Natural killer cell (primary cell): ENCODE data around the gene ARL14EPL. TPM values are rescaled to one million over a fixed set of nuclear protein-coding genes. Genes with fewer than 3 reads are reported as not detected.

Experiments
- ATAC-seq, 3 donors: fragments of 150-1000 bp in 2 of 3; fragments of 200-7000 bp in 1 of 3; cut with Tn5 transposase; 1 replicate in 1 of 3; 2 replicates in 2 of 3; pipeline ENCODE4 v1.10.0; 2021; ENCODE audit warnings: mild to moderate bottlenecking in 2 of 3, moderate library complexity in 2 of 3
- DNase-seq, 2 donors: peaks; one replicate each; pipeline versions ENCODE4 v3.0.0 to v3.0.0-alpha.2; 2013 to 2021; ENCODE audit warnings: mixed read lengths in 1 of 2
- H3K27ac ChIP-seq: one replicate; pipeline ENCODE4 v1.5.1; 2013; ENCODE audit warnings: mild to moderate bottlenecking, low read length
- H3K27me3 ChIP-seq: one replicate; pipeline ENCODE4 v1.6.1; 2013; ENCODE audit warnings: low read length; ENCODE audit not compliant: control insufficient read depth, insufficient read depth
- H3K36me3 ChIP-seq: one replicate; pipeline ENCODE4 v1.6.1; 2013; ENCODE audit warnings: low read length; ENCODE audit not compliant: control insufficient read depth, insufficient read depth
- H3K4me1 ChIP-seq: one replicate; pipeline ENCODE4 v1.6.1; 2013; ENCODE audit warnings: low read length; ENCODE audit not compliant: control insufficient read depth, insufficient read depth
- H3K4me3 ChIP-seq: one replicate; pipeline ENCODE4 v1.5.1; 2013; ENCODE audit warnings: low read length
- H3K9me3 ChIP-seq: one replicate; pipeline ENCODE4 v1.6.1; 2013; ENCODE audit warnings: low read length; ENCODE audit not compliant: control insufficient read depth, insufficient read depth
- H3K27ac Mint-ChIP-seq, 2 donors: one replicate each; pipeline ENCODE4 v1.8.0; 2022; ENCODE audit warnings: mild to moderate bottlenecking in 2 of 2, mixed read lengths in 2 of 2, moderate library complexity in 1 of 2
- H3K27me3 Mint-ChIP-seq, 2 donors: one replicate each; pipeline ENCODE4 v1.8.0; 2022; ENCODE audit warnings: low read depth in 2 of 2, mixed read lengths in 2 of 2
- H3K36me3 Mint-ChIP-seq: one replicate; pipeline ENCODE4 v1.8.0; 2022; ENCODE audit warnings: mixed read lengths
- H3K4me1 Mint-ChIP-seq, 2 donors: one replicate each; pipeline ENCODE4 v1.8.0; 2022; ENCODE audit warnings: mixed read lengths in 2 of 2
- H3K4me3 Mint-ChIP-seq: one replicate; pipeline ENCODE4 v1.8.0; 2022; ENCODE audit warnings: mild to moderate bottlenecking, moderate library complexity, mixed read lengths
- H3K9me3 Mint-ChIP-seq, 2 donors: one replicate each; pipeline ENCODE4 v1.8.0; 2022; ENCODE audit warnings: mixed read lengths in 2 of 2
- WGBS: methylation state at CpG from one replicate; pipeline ENCODE4 v1.1.7; 2013; ENCODE audit warnings: missing lambda C conversion rate; ENCODE audit not compliant: insufficient coverage; 5-methylcytosine and 5-hydroxymethylcytosine counted together
- intact Hi-C: fragments of 100-400 bp; cut with micrococcal nuclease; formaldehyde crosslinking; loops from one replicate; pipeline ENCODE4 v1.14.2; 2022
- total RNA-seq, 4 donors: library from RNA; stranded (reverse); fragments of 120-200 nt in 1 of 4; gene quantifications; one replicate each; pipeline versions ENCODE4 v1.2.3 to v1.2.4, GENCODE V29; 2013 to 2022
- TF ChIP-seq, protein P1 (sequence below): fragments of 200-600 bp; IDR thresholded peaks from one replicate; pipeline ENCODE4 v1.8.0; 2022; ENCODE audit warnings: antibody characterized with exemption

ARL14EPL gene
- total RNA-seq, 3 donors from 2014 or later (not counting 1 experiment from before 2014, with no cell fraction given) = not detected

DNA sequence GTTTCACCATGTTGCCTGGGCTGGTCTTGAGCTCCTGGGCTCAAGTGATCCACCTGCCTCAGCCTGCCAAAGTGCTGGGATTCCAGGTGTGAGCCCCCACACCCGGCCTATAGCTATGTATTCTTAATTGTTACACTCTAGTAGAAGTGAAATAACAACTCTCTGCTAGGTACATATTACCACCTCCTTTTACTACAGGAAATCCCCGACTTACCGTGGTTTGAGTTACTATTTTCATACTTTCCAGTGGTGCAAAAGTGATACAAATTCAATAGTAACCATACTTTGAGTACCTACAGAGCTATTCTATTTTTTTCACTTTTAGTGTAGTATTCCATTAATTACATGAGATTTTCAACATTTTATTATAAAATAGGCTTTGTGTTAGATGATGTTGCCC, 719 bp downstream of the ARL14EPL start:
- Mint-ChIP-seq H3K4me3 (no peak overlapping the region), H3K27me3 (peaks cover 8 to 12% of the 10 kb centered on the region in 2 donors), H3K36me3 (no peaks in the 10 kb centered on the region), H3K4me1 (peaks cover 7 to 10% of the 10 kb centered on the region in 2 donors), H3K27ac (no peak overlapping the region), H3K9me3 (no peaks in the 10 kb centered on the region)
- DNase-seq = no peak
- H3K9me3 ChIP-seq = no peaks in the 10 kb centered on the region
- no peak overlapping the region for H3K4me3 ChIP-seq
- peaks cover 4% of the 10 kb centered on the region for H3K4me1 ChIP-seq
- H3K27ac ChIP-seq = no peak overlapping the region
- WGBS = 8% methylated on average over 3 of the region's 3 CpGs
- no peak for ATAC-seq
- intact Hi-C loops = no loop called here
- TF ChIP-seq, protein P1, sequence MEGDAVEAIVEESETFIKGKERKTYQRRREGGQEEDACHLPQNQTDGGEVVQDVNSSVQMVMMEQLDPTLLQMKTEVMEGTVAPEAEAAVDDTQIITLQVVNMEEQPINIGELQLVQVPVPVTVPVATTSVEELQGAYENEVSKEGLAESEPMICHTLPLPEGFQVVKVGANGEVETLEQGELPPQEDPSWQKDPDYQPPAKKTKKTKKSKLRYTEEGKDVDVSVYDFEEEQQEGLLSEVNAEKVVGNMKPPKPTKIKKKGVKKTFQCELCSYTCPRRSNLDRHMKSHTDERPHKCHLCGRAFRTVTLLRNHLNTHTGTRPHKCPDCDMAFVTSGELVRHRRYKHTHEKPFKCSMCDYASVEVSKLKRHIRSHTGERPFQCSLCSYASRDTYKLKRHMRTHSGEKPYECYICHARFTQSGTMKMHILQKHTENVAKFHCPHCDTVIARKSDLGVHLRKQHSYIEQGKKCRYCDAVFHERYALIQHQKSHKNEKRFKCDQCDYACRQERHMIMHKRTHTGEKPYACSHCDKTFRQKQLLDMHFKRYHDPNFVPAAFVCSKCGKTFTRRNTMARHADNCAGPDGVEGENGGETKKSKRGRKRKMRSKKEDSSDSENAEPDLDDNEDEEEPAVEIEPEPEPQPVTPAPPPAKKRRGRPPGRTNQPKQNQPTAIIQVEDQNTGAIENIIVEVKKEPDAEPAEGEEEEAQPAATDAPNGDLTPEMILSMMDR = no peak
- no peaks in the 10 kb centered on the region for H3K36me3 ChIP-seq
- H3K27me3 ChIP-seq = no peaks in the 10 kb centered on the region

DNA sequence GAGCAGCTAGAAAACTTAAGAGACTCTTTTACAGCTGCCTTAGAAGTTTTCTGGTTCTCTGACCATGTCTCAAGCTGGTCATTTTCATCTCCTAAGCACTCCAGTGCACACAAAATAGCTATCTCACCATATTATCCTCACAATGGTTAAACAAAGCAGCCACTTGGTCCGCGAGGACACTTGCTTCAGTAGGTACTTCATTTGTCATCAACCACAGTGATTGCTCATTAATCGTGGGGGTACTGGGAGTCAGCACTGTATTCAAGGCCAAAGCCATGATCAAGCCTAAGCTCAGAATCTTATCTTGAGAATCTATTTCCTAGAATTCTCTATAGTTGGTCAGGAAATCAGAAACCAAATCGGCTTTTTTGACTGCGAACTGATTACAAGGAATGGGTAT, 2.9 kb downstream of the ARL14EPL start:
- peaks cover 18 to 24% of the 10 kb centered on the region in 2 donors for H3K4me1 Mint-ChIP-seq
- H3K36me3 ChIP-seq = no peaks in the 10 kb centered on the region
- H3K4me1 ChIP-seq = peaks cover 8% of the 10 kb centered on the region
- TF ChIP-seq, protein P1 = no peak
- H3K27me3 ChIP-seq = no peaks in the 10 kb centered on the region
- DNase-seq = no peak
- no peak overlapping the region for H3K4me3 Mint-ChIP-seq
- no peak overlapping the region for H3K27ac ChIP-seq
- no peak overlapping the region for H3K27ac Mint-ChIP-seq
- no peaks in the 10 kb centered on the region for H3K36me3 Mint-ChIP-seq
- ATAC-seq = no peak
- H3K4me3 ChIP-seq = no peak overlapping the region
- intact Hi-C loops = no loop called here
- no peaks in the 10 kb centered on the region for H3K9me3 ChIP-seq
- H3K27me3 Mint-ChIP-seq = peaks cover 0 to 5% of the 10 kb centered on the region in 2 donors
- 88% methylated on average over 5 of the region's 5 CpGs for WGBS
- no peaks in the 10 kb centered on the region for H3K9me3 Mint-ChIP-seq

DNA sequence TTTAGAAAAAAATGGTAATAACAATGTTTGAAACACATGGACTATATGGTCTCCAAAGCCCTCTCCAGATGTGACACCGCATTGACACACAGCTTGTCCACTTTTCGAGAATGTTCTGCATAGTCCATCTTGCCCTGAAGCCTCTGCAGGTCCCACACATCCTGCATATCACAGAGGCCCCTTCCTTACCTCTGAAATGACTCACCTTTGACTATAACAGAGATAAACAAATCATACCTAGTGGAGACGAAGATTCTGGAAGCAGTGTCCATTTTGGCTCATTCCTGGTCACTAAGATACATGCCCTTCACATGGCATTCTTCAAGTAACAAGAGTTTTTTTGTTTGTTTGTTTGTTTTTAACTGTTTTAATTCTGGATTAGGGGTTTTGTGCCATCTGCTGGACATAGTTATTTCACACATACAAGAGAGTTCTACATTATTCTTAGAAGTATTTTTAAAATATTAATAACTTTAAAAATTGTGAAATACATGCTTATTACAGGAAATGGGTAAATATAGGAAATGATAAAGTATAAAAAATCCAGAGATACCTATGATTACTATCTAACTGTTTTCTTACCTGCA, 5.1 kb downstream of the ARL14EPL start:
- no peak overlapping the region for H3K27ac Mint-ChIP-seq
- TF ChIP-seq, protein P1 = no peak

DNA sequence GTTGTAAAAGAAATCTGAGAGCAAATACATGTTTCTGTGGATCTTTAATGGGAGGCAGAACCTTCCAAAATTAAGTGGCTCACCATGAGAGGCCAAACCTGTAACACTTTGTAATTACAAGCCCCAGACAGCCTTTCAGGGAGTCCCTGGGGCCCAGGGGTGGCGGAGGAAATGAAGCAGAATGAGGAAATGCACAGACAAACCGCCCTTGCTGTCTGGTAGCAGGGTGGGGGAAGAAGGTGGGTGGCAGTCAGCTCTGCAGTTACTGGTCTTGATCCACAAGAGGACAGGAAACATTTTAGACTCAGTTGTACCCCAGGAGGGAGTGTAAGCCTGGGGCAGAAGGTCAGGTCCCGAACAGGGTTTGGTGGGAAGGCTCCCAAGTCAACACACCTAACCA, 6.5 kb downstream of the ARL14EPL start:
- no peak overlapping the region for H3K4me3 ChIP-seq
- Mint-ChIP-seq H3K4me1 (peaks cover 13 to 18% of the 10 kb centered on the region in 2 donors), H3K27me3 (peaks cover 2 to 7% of the 10 kb centered on the region in 2 donors), H3K36me3 (no peaks in the 10 kb centered on the region), H3K9me3 (no peaks in the 10 kb centered on the region), H3K27ac (peak overlapping the region; percentile 7 to 15), H3K4me3 (no peak overlapping the region)
- 14% methylated on average over 3 of the region's 3 CpGs for WGBS
- no peaks in the 10 kb centered on the region for H3K9me3 ChIP-seq
- ATAC-seq (peak; percentile 53 to 70 (median 65)), DNase-seq (peak in 1 of 2 donors; percentile 17)
- H3K27ac ChIP-seq = peak overlapping the region; percentile 20
- TF ChIP-seq, protein P1 = no peak
- intact Hi-C loops = no loop called here
- peaks cover 4% of the 10 kb centered on the region for H3K4me1 ChIP-seq
- no peaks in the 10 kb centered on the region for H3K27me3 ChIP-seq
- no peaks in the 10 kb centered on the region for H3K36me3 ChIP-seq

More for the DNA sequence above, 5.1 kb downstream of the ARL14EPL start:
- Histone ChIP-seq H3K9me3 (no peaks in the 10 kb centered on the region), H3K27ac (no peak overlapping the region), H3K4me3 (no peak overlapping the region), H3K27me3 (no peaks in the 10 kb centered on the region), H3K36me3 (no peaks in the 10 kb centered on the region), H3K4me1 (peaks cover 8% of the 10 kb centered on the region)
- WGBS = 93% methylated on average over 2 of the region's 3 CpGs
- peaks cover 18 to 24% of the 10 kb centered on the region in 2 donors for H3K4me1 Mint-ChIP-seq
- DNase-seq = no peak
- intact Hi-C loops = no loop called here
- no peak for ATAC-seq
- H3K4me3 Mint-ChIP-seq = no peak overlapping the region
- peaks cover 0 to 7% of the 10 kb centered on the region in 2 donors for H3K27me3 Mint-ChIP-seq
- H3K36me3 Mint-ChIP-seq = no peaks in the 10 kb centered on the region
- H3K9me3 Mint-ChIP-seq = no peaks in the 10 kb centered on the region
